Heart left ventricle (tissue), 13 donors: Measurements from ENCODE around the gene ETFB.

Source experiments
- POLR2A ChIP-seq, 2 donors: fragments of 450-650 bp; IDR thresholded peaks; one replicate each; pipeline ENCODE4 v1.6.1; 2017; ENCODE audit warnings: antibody characterized with exemption in 2 of 2, mild to moderate bottlenecking in 2 of 2, moderate library complexity in 2 of 2
- TF ChIP-seq, protein P1 (sequence below), 12 donors: fragments of 200-600 bp; sonication (generic) in 4 of 12; IDR thresholded peaks; one replicate each; pipeline versions ENCODE4 v1.5.0 to v1.8.0; 2018 to 2022; ENCODE audit warnings: antibody characterized with exemption in 12 of 12, mild to moderate bottlenecking in 5 of 12
- donor health status: ischemic (EF 13 %, LVEDD 7.1; RV severe dilation, severe dysfunction).
- donor health status: DM: no; HTN: yes; CAD: no.
- donor health status: DM: no; HTN: no; CAD: no.
- donor health status: ischemic (EF 25% LVEDD 6.9; RV normal size, moderate dysfunction).
- donor health status: ischemic (EF 25% LVEDD 5.7; RV mildly dilated, moderate dysfunction).
- donor health status: ischemic (EF 35%, LVEDD 5.7; RV mildly dilated, moderate dysfunction).
- donor health status: nonischemic (EF 11% LVEDD 7.7; RV severe dilation, severe dysfunction).
- donor health status: DM: yes; HTN: yes; CAD: no.
- donor health status: PGD.
- donor health status: ischemic (EF 29% LVEDD 5.4; RV normal size, mild dysfunction).
- donor health status: nonischemic (EF 23%, LVEDD 6.1; RV moderate dilation, normal function).

DNA sequence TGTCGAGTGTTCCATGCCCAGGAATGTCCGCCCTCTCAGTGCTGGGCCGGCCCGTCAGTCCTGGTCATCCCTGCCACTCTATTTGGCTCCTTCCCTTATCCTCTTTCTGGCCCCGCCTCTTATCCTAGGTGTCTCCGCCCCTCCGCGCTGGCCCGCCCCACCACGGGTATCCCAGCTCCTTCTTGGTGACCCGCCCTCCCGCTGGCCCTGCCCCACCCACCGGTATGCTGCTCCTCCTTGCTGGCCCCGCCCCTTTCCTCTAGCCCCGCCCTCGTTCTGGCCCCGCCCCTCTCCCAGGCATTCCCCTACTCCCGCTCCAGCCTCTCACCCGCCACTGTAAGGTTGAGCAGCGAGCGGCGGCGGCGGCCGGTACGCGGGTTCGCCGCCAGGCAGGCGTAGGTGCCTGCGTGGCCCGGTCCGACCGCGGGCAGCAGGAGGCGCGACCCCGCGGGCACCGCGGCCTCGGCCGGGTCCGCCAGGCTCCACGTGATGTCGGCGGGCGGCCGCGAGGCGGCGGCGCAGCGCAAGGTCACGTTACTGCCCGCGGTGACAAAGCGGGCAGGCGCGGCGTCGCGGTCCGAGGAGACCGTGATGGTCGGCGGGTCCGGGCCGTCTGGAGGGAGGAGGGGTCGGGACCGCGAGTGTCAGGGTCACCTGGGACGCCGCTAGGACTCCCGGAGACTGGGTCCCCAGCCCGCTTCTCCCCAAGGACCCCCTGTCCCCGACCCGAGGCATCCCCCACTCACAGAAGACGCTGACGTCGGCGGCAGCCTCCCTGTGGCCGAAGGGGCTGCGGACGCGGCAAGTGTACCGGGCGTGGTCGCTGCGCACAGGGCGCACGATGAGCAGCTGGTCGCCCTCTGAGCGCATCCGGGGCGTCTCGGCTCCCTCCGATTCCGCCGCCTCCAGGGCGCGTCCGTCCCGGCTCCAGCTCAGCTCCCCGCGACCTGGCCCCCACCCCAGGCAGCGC lies 26.2 kb downstream of the ETFB start:
- TF ChIP-seq, protein P1, sequence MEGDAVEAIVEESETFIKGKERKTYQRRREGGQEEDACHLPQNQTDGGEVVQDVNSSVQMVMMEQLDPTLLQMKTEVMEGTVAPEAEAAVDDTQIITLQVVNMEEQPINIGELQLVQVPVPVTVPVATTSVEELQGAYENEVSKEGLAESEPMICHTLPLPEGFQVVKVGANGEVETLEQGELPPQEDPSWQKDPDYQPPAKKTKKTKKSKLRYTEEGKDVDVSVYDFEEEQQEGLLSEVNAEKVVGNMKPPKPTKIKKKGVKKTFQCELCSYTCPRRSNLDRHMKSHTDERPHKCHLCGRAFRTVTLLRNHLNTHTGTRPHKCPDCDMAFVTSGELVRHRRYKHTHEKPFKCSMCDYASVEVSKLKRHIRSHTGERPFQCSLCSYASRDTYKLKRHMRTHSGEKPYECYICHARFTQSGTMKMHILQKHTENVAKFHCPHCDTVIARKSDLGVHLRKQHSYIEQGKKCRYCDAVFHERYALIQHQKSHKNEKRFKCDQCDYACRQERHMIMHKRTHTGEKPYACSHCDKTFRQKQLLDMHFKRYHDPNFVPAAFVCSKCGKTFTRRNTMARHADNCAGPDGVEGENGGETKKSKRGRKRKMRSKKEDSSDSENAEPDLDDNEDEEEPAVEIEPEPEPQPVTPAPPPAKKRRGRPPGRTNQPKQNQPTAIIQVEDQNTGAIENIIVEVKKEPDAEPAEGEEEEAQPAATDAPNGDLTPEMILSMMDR (IDR thresholded peaks at IDR 0.05): peak in 6 of 12 donors; percentile 28 to 47 (median 36)
- peak in 1 of 2 donors; percentile 44 for TF ChIP-seq POLR2A (IDR thresholded peaks at IDR 0.05)
